ENCODE results near the gene TICAM2. TPM values are rescaled to one million over a fixed set of nuclear protein-coding genes. Genes with fewer than 3 reads are reported as not detected.

TICAM2 gene
- polyA plus RNA-seq, 1 donor (not counting 4 experiments of a cell fraction or from before 2014, with no cell fraction given): not detected

DNA sequence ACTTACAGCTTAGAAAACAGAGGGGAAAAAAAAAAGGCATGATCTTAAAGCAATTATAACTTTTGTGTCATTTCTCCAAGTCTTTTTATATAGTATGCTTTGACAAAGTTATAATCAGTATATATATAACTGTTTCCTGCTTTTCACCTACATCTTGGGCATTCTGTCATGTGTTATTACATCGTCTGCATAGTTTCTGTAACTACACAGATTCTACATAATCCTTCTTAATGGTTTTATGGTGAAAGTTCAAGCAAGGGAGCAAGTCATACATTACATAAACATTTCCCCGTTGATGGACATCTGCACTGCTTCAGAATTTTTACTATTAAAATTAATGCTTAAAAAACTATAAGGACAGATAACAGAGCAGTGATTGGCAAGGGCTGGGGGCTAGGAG lies 69.8 kb downstream of the TICAM2 start:
- Histone ChIP-seq H3K9ac (ENCODE audit: control insufficient read depth, extremely low read depth, insufficient read depth, low read length) (no peak overlapping the region), H3K27me3 (ENCODE audit: control insufficient read depth, extremely low read depth, insufficient read depth, low read length) (no peaks in the 10 kb centered on the region), H3K9me3 (ENCODE audit: control insufficient read depth, low read depth, low read length) (no peaks in the 10 kb centered on the region), H2AFZ (ENCODE audit: control insufficient read depth, low read length) (no peak overlapping the region), H3K79me2 (ENCODE audit: control insufficient read depth, insufficient read depth, low read length) (peaks cover 96% of the 10 kb centered on the region), H3K4me1 (ENCODE audit: control insufficient read depth, extremely low read depth, insufficient read depth, low read length) (peaks cover 18% of the 10 kb centered on the region), H3K27ac (ENCODE audit: control insufficient read depth, insufficient read depth, low read length) (no peak overlapping the region), H4K20me1 (ENCODE audit: control insufficient read depth, extremely low read depth, insufficient read depth, low read length) (peaks cover 4% of the 10 kb centered on the region), H3K4me3 (ENCODE audit: control insufficient read depth in 2 of 3, extremely low read depth in 1 of 3, insufficient read depth in 2 of 3, low read depth in 1 of 3, low read length in 3 of 3) (no peak overlapping the region), H3K4me2 (ENCODE audit: control insufficient read depth, extremely low read depth, insufficient read depth, low read depth, low read length) (no peak overlapping the region), H3K9me1 (ENCODE audit: control insufficient read depth, extremely low read depth, insufficient read depth, low read length) (peaks cover 3% of the 10 kb centered on the region), H3K36me3 (ENCODE audit: control insufficient read depth in 2 of 2, extremely low read depth in 1 of 2, insufficient read depth in 2 of 2, low read length in 2 of 2) (peaks cover 0 to 2% of the 10 kb centered on the region in 2 experiments)
- DNase-seq (ENCODE audit: low read depth, low spot score) (no peak), FAIRE-seq (no peak)
- TF ChIP-seq, protein P1, sequence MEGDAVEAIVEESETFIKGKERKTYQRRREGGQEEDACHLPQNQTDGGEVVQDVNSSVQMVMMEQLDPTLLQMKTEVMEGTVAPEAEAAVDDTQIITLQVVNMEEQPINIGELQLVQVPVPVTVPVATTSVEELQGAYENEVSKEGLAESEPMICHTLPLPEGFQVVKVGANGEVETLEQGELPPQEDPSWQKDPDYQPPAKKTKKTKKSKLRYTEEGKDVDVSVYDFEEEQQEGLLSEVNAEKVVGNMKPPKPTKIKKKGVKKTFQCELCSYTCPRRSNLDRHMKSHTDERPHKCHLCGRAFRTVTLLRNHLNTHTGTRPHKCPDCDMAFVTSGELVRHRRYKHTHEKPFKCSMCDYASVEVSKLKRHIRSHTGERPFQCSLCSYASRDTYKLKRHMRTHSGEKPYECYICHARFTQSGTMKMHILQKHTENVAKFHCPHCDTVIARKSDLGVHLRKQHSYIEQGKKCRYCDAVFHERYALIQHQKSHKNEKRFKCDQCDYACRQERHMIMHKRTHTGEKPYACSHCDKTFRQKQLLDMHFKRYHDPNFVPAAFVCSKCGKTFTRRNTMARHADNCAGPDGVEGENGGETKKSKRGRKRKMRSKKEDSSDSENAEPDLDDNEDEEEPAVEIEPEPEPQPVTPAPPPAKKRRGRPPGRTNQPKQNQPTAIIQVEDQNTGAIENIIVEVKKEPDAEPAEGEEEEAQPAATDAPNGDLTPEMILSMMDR (optimal IDR thresholded peaks at IDR 0.05 in 1 of 3, IDR thresholded peaks at IDR 0.05 in 1 of 3, conservative IDR thresholded peaks at IDR 0.05 in 1 of 3; ENCODE audit: extremely low read depth in 1 of 3, insufficient read depth in 2 of 3, low read length in 3 of 3): no peak
- no peak for TF ChIP-seq EZH2 (IDR thresholded peaks at IDR 0.05; ENCODE audit: low read length)
- dilution Hi-C loops (cut with MboI; ENCODE audit: extremely low pct_ligation_motif_present, low sequenced_read_pairs): no loop called here

DNA sequence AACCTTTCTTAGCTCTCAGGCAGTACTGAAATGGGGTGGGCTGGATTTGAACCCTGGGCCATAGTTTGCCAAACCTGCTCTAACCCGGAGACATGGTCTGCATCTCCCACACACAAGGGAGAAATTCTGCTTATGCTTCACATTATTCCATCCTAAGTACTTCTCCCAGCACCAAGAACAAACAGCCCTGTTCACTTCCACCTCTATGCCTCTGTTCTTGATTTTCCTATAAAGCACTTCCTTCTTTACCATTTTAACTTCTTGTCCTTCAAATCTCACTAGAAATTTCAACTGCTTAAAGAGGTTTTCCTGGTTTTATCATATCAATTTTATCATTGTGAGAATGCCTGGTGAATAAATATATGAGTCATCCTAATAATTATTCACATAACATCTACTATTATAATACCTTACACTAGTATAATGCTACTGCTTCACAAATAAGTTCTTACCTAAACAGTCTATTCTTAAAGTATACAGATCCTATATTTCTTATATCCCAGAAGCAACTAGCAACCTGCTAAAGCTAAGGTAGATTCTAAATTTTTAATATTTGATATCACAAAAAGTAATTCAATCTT lies 70.4 kb downstream of the TICAM2 start:
- no peaks in the 10 kb centered on the region for H3K9me3 ChIP-seq (ENCODE audit: control insufficient read depth, low read depth, low read length)
- dilution Hi-C loops (cut with MboI; ENCODE audit: extremely low pct_ligation_motif_present, low sequenced_read_pairs): no loop called here
- H3K36me3 ChIP-seq (ENCODE audit: control insufficient read depth in 2 of 2, extremely low read depth in 1 of 2, insufficient read depth in 2 of 2, low read length in 2 of 2): peaks cover 0 to 2% of the 10 kb centered on the region in 2 experiments
- peaks cover 95% of the 10 kb centered on the region for H3K79me2 ChIP-seq (ENCODE audit: control insufficient read depth, insufficient read depth, low read length)
- no peak overlapping the region for H2AFZ ChIP-seq (ENCODE audit: control insufficient read depth, low read length)
- H3K4me3 ChIP-seq (ENCODE audit: control insufficient read depth in 2 of 3, extremely low read depth in 1 of 3, insufficient read depth in 2 of 3, low read depth in 1 of 3, low read length in 3 of 3): no peak overlapping the region
- peaks cover 4% of the 10 kb centered on the region for H4K20me1 ChIP-seq (ENCODE audit: control insufficient read depth, extremely low read depth, insufficient read depth, low read length)
- FAIRE-seq (no peak), DNase-seq (ENCODE audit: low read depth, low spot score) (no peak)
- H3K4me2 ChIP-seq (ENCODE audit: control insufficient read depth, extremely low read depth, insufficient read depth, low read depth, low read length): no peak overlapping the region
- no peak overlapping the region for H3K27ac ChIP-seq (ENCODE audit: control insufficient read depth, insufficient read depth, low read length)
- H3K4me1 ChIP-seq (ENCODE audit: control insufficient read depth, extremely low read depth, insufficient read depth, low read length): peaks cover 18% of the 10 kb centered on the region
- no peak for TF ChIP-seq EZH2 (IDR thresholded peaks at IDR 0.05; ENCODE audit: low read length)
- TF ChIP-seq, protein P1 (optimal IDR thresholded peaks at IDR 0.05 in 1 of 3, IDR thresholded peaks at IDR 0.05 in 1 of 3, conservative IDR thresholded peaks at IDR 0.05 in 1 of 3; ENCODE audit: extremely low read depth in 1 of 3, insufficient read depth in 2 of 3, low read length in 3 of 3): no peak
- H3K9ac ChIP-seq (ENCODE audit: control insufficient read depth, extremely low read depth, insufficient read depth, low read length): no peak overlapping the region
- peaks cover 3% of the 10 kb centered on the region for H3K9me1 ChIP-seq (ENCODE audit: control insufficient read depth, extremely low read depth, insufficient read depth, low read length)
- H3K27me3 ChIP-seq (ENCODE audit: control insufficient read depth, extremely low read depth, insufficient read depth, low read length): no peaks in the 10 kb centered on the region

All from keratinocyte (primary cell).